SJCRH30 (cell line): ENCODE measurements around the gene SEPHS1. TPM values are rescaled to one million over a fixed set of nuclear protein-coding genes. Genes with fewer than 3 reads are reported as not detected.
"Not testable (repeated sequence)": the region's sequence is repeated elsewhere in the genome, so short reads cannot be mapped to it uniquely, and the experiment has no call there.

Source experiments
- DNase-seq, 2 experiments: peaks; one replicate each; pipeline ENCODE4 v3.0.0-alpha.2; 2015 to 2020
- H3K27ac ChIP-seq: fragments of 250-450 bp; sonication (Bioruptor Pico); 2 replicates; pipeline ENCODE4 v1.5.1; 2020; ENCODE audit warnings: mild to moderate bottlenecking, moderate library complexity
- H3K27me3 ChIP-seq: fragments of 250-450 bp; sonication (Bioruptor Pico); 2 replicates; pipeline ENCODE4 v1.5.1; 2020; ENCODE audit warnings: mild to moderate bottlenecking, moderate library complexity
- H3K36me3 ChIP-seq: fragments of 250-450 bp; sonication (Bioruptor Pico); 2 replicates; pipeline ENCODE4 v1.5.1; 2020; ENCODE audit warnings: mild to moderate bottlenecking, moderate library complexity
- H3K4me1 ChIP-seq: fragments of 250-450 bp; sonication (Bioruptor Pico); 2 replicates; pipeline ENCODE4 v1.5.1; 2020; ENCODE audit warnings: mild to moderate bottlenecking, moderate library complexity
- H3K4me3 ChIP-seq: fragments of 250-450 bp; sonication (Bioruptor Pico); 2 replicates; pipeline ENCODE4 v1.5.1; 2020; ENCODE audit warnings: mild to moderate bottlenecking, moderate library complexity
- H3K9me3 ChIP-seq: fragments of 250-450 bp; sonication (Bioruptor Pico); replicated peaks from 2 replicates; pipeline ENCODE4 v1.5.1; 2020; ENCODE audit warnings: mild to moderate bottlenecking, moderate library complexity
- total RNA-seq: library from RNA; depleted of rRNA; stranded (reverse); fragments of >200 nt; shearing (Covaris generic); gene quantifications from 2 replicates; pipeline ENCODE4 v1.2.3, GENCODE V29; 2014; rRNA removed

The SEPHS1 gene, protein sequence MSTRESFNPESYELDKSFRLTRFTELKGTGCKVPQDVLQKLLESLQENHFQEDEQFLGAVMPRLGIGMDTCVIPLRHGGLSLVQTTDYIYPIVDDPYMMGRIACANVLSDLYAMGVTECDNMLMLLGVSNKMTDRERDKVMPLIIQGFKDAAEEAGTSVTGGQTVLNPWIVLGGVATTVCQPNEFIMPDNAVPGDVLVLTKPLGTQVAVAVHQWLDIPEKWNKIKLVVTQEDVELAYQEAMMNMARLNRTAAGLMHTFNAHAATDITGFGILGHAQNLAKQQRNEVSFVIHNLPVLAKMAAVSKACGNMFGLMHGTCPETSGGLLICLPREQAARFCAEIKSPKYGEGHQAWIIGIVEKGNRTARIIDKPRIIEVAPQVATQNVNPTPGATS
- total RNA-seq = 106 and 109 TPM in 2 replicates

DNA sequence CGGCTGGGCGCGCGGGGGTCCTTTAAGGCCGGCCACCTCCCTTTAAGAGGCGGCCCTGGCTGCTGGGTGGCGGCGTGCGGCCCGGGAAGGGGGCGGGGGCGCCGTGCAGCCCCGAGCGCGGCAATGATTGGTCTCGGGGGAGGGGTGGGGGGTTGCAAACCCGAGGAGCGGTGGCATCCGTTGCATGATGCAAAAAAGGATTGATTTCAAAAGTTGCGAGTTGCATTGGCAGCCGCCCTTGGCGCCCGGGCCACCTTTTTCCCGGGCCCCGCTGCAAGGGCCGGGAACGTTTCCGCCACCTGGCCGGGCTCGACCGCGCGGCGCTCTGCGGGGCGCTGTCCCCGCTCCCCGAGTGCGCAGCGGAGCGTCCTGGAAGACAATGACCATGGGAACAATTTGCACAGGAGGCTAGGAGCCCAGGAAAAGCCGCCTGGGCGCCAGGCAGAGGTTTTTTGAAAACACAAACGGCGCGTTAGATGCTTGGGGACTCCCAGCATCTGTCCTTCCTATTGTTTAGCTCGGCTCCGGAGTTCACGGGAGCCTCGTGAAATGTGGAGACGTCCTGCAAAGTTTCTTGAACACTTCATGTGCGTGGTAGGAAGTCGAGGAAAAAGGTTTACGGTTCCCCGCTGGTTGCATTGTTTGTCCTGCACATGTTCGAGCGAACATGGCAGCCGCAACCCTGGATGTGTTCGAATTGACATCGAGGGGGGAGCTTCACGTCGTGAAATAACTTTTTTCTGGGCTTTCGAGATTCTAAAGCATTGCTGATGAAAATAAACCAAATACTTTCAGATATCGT, at the start of gene SEPHS1:
Gene SEPHS1 (minus strand): TSS at position 78 of the 802 bp plus-strand sequence. CDS start 3,343 bp downstream, outside the sequence.
- peak within 1 kb of the TSS; percentile 94 for H3K27ac ChIP-seq
- H3K4me1 ChIP-seq = peaks cover 8% of the 10 kb centered on the region; the same call in 1 of the 2 replicates
- no peaks in the 10 kb centered on the region for H3K9me3 ChIP-seq
- H3K4me3 ChIP-seq = peak within 1 kb of the TSS; percentile 72
- peaks cover 6% of the 10 kb centered on the region; the same call in 1 of the 2 replicates for H3K36me3 ChIP-seq
- peak; percentile 82 to 83 for DNase-seq
- no peaks in the 10 kb centered on the region for H3K27me3 ChIP-seq

DNA sequence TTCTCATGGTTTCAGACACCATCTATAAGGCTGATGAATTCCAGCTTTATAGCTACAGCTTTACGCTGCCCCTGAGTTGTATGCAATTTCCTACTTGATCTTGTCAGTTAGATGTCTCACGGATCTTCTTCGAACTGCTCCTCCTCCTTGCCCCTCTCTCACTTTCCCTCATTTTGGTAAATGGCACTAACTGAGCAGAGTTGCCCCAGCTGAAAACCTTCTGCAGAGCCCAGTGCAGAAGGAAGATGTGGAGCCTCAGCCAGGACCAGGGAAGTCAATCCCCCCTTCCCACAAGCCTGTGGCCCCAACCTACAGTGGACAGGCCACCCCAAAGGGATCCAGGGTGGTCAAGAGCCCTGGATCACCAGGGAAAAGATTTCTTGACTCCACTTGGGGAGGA, 49.0 kb upstream of the SEPHS1 start:
- H3K27me3 ChIP-seq = no peaks in the 10 kb centered on the region
- no peak for DNase-seq
- H3K27ac ChIP-seq = no peak overlapping the region
- no peaks in the 10 kb centered on the region for H3K36me3 ChIP-seq
- H3K4me3 ChIP-seq = no peak overlapping the region
- no peaks in the 10 kb centered on the region for H3K9me3 ChIP-seq
- no peaks in the 10 kb centered on the region for H3K4me1 ChIP-seq

DNA sequence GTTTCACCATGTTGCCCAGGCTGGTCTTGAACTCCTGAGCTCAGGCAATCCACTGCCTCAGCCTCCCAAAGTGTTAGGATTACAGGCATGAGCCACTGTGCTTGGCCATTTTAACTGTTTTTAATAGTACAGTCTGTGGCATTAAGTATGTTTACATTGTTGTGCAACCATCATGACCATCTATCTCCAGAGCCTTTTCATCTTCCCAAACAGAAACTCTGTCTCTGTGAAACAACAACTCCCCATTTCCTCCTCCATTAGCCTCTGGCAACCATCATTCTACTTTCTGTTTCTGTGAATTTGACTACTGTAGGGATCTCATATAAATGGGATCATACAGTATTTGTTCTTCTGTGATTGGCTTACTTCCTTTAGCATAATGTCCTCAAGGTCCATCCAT, 48.3 kb upstream of the SEPHS1 start:
- Histone ChIP-seq H3K36me3 (no peaks in the 10 kb centered on the region), H3K27me3 (no peaks in the 10 kb centered on the region), H3K9me3 (no peaks in the 10 kb centered on the region), H3K4me1 (no peaks in the 10 kb centered on the region), H3K27ac (no peak overlapping the region), H3K4me3 (no peak overlapping the region)
- DNase-seq = no peak

DNA sequence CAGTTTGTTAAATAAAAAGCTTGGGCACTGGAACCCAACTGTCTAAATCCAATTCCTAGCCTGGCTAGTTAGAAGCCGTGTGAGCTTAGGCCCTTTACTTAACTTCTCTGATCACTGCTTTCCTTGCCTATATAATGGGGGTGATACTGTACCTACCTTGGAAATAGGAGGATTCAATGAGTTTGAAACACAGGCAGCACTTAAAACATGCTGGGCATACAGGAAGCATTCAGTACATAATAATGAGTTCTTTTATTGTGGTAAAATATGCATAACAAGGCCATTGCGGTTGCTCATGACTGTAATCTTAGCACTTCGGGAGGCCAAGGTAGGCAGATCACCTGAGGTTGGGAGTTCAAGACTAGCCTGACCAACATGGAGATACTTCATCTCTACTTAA, 47.4 kb upstream of the SEPHS1 start:
- DNase-seq = no peak
- H3K9me3 ChIP-seq = no peaks in the 10 kb centered on the region
- H3K27me3 ChIP-seq = no peaks in the 10 kb centered on the region
- no peaks in the 10 kb centered on the region for H3K4me1 ChIP-seq
- no peak overlapping the region for H3K27ac ChIP-seq
- H3K36me3 ChIP-seq = no peaks in the 10 kb centered on the region
- H3K4me3 ChIP-seq = no peak overlapping the region

DNA sequence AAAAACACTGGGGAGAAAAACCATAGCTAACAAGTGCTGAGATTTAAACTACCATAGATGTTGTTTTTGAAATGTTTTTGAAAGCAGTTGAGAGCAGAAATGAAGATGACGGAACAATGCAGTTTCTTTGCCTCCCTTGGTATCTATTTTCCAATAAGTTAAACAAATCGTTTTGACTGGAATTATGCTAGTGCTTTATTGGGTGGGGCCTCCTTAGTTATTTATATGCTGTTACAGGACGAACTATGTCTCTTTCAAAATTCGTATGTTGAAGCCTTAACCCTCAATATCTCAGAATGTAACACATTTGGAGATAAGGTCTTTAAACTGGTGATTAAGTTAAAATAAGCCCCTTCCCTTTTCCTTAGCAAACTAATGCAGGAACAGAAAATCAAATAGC, 45.5 kb upstream of the SEPHS1 start:
- H3K9me3 ChIP-seq = no peaks in the 10 kb centered on the region
- no peak overlapping the region for H3K4me3 ChIP-seq
- DNase-seq = no peak
- no peaks in the 10 kb centered on the region for H3K36me3 ChIP-seq
- H3K27ac ChIP-seq = no peak overlapping the region
- no peaks in the 10 kb centered on the region for H3K27me3 ChIP-seq
- H3K4me1 ChIP-seq = no peaks in the 10 kb centered on the region

DNA sequence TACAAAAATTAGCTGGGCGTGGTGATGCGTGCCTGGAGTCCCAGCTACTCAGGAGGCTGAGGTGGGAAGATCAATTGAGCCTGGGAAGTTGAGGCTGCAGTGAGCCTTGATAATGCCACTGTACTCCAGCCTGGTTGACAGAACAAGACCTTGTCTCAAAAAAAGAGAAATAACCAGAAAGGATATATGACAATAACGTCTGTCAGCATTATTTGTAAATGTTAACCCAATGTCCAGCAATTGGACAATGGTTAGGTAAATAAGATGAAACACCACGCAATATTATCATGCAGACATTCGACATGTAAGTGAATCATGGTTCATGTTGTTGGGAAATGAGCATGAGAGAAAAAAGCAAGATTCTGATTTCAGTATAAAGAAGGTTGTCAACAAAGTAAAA, 44.6 kb upstream of the SEPHS1 start:
- H3K4me3 ChIP-seq = no peak overlapping the region
- no peaks in the 10 kb centered on the region for H3K27me3 ChIP-seq
- no peak for DNase-seq
- no peaks in the 10 kb centered on the region for H3K9me3 ChIP-seq
- no peak overlapping the region for H3K27ac ChIP-seq
- no peaks in the 10 kb centered on the region for H3K4me1 ChIP-seq
- H3K36me3 ChIP-seq = no peaks in the 10 kb centered on the region

DNA sequence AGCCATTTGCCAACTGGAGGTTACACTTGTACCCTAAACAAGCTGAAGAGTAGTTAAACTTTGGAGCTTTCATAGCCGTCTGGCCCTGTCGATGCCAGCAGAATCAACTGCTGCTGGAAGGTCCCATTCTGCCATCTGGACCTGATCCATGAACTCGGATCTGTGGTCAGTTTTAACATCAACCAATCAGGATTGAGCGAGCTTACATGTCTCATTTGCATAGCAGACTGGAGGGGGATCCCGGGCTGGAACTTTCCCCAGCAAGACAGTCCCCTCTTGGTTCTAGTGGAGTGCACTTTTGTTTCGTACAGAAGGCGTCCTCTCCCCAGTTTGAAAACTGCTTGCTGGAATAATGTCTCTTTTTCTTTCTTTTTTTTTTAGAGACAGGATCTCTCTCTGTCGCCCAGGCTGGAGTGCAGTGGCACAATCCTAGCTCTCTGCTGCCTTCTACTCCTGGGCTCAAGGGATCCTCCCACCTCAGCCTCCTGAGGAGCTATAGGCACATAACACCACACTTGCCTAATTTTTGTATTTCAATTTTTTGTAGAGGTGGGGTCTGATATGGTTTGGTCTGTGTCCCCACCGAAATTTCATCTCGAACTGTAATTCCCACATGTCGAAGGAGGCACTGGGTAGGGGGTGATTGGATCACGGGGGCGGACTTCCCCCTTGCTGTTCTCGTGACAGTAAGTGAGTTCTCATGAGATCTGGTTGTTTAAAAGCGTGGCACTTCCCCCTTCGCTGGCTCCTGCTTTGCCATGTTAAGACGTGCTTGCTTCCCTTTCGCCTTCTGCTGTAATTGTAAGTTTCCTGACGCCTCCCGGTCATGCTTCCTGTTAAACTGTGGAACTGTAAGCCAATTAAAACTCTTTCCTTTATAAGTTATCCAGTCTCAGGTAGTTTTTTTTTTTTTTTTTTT, 42.8 kb upstream of the SEPHS1 start:
- Histone ChIP-seq H3K9me3 (no peaks in the 10 kb centered on the region), H3K36me3 (no peaks in the 10 kb centered on the region), H3K27ac (no peak overlapping the region), H3K4me1 (no peaks in the 10 kb centered on the region), H3K27me3 (no peaks in the 10 kb centered on the region), H3K4me3 (no peak overlapping the region)
- no peak for DNase-seq

DNA sequence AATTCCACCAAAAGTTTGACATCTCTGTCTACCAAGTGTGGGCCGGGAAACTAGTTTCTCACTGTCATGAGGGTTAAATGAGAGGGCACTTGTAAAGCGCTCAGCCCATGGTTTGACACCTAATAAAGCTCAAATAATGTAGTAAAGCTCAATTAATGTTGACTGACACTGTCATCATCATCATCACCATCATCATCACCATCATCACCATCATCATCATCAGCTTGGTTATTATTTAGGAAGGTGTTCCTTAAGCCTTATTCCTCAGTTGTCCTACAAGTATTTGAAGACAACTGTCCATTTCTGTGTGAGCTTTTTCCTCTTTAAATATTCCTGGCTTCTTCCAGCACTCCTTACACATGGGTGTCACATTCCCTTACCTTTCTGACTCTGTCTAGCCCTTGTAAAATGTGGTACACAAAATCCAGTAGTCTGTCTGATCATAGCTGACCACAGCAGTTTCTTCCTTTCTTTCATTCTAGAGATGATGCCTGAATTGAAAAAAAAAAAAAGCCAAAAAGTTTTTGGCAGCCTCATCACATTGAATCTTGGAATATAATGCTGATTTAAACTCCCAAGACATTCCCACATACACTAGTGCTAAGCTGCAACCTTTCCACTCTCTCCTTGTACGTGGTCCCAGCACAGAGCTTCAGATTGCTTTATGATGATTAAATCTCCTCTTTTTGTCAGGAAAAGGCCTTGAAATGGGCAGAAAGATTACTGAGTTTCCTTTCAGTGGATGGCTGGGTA, 40.6 kb upstream of the SEPHS1 start:
- Histone ChIP-seq H3K4me3 (no peak overlapping the region), H3K9me3 (no peaks in the 10 kb centered on the region), H3K27ac (no peak overlapping the region), H3K4me1 (no peaks in the 10 kb centered on the region), H3K36me3 (no peaks in the 10 kb centered on the region), H3K27me3 (no peaks in the 10 kb centered on the region)
- DNase-seq = no peak

DNA sequence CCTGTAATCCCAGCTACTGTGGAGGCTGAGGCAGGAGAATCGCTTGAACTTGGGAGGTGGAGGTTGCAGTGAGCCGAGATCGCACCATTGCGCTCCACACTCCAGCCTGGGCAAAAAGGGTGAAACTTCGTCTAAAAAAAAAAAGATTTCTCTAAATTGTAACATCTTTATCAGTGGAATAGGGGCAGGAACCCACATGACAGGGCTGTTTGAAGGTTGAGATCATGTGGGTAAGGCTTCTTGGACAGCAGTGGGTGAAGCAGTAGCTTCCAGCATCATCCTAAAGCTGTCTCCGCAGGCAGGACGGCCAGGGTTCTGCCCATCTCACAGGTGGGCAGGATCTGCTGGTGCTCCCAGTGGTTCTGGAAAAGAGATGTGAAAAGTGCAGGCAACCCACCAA, 37.9 kb upstream of the SEPHS1 start:
- DNase-seq = no peak
- H3K4me3 ChIP-seq = no peak overlapping the region
- H3K27me3 ChIP-seq = no peaks in the 10 kb centered on the region
- no peak overlapping the region for H3K27ac ChIP-seq
- no peaks in the 10 kb centered on the region for H3K36me3 ChIP-seq
- no peaks in the 10 kb centered on the region for H3K4me1 ChIP-seq
- H3K9me3 ChIP-seq = no peaks in the 10 kb centered on the region

DNA sequence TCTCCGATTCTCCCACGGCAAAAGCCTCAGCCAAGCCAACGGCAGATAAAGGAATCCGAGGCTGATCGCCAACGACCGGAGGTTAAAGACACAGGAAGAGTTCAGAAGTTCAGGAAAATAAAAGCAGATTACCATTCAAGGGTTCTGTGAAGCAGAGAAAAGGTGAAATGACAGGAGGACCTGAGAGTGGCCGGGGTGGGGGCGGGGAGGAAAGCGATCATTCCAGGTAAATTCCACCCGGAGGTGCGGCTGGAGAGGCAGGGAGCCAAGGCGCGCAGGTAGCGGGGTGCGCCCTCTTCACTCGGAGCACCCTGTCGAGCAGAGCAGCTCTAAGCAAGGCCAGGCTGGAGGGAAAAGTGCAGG, 35.3 kb upstream of the SEPHS1 start:
- H3K36me3 ChIP-seq = no peaks in the 10 kb centered on the region
- H3K27ac ChIP-seq = no peak overlapping the region
- DNase-seq = no peak
- no peak overlapping the region for H3K4me3 ChIP-seq
- no peaks in the 10 kb centered on the region for H3K4me1 ChIP-seq
- no peaks in the 10 kb centered on the region for H3K9me3 ChIP-seq
- H3K27me3 ChIP-seq = no peaks in the 10 kb centered on the region

DNA sequence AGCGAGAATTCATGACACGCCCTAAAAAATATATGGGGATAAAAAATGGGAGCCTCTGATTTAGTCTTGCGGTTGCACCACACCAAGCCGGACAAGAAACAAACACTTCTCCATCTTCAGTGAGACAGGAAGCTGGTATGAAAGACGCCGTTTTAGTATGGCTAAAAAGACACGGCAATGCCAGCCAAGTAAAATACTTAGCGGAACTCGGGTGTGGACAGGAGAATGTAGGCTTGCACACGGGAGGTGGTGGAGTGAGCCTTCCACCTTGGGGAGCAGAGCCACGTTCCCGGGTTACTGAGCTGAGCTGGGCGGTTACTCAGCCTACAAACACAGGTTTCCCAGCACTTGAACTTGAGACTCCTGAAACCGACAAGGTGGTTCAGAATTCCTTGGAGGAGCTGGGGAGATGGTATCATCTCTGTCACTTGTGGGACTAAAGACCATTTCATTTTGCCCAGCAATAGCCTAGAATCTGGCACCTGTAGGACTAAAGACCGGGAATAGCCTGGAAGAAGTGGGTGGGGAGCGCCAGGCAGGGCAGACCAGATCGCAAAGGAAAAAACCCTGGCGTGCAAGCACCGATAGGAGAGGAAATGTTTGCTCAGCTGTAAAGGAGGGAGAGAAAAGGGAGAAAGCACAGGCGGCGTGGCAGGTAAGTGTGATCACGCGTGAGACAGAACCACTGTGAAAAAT, 34.8 kb upstream of the SEPHS1 start:
- H3K4me3 ChIP-seq = no peak overlapping the region
- H3K27me3 ChIP-seq = no peaks in the 10 kb centered on the region
- H3K27ac ChIP-seq = no peak overlapping the region
- H3K9me3 ChIP-seq = no peaks in the 10 kb centered on the region
- DNase-seq = no peak
- H3K4me1 ChIP-seq = no peaks in the 10 kb centered on the region
- H3K36me3 ChIP-seq = no peaks in the 10 kb centered on the region

DNA sequence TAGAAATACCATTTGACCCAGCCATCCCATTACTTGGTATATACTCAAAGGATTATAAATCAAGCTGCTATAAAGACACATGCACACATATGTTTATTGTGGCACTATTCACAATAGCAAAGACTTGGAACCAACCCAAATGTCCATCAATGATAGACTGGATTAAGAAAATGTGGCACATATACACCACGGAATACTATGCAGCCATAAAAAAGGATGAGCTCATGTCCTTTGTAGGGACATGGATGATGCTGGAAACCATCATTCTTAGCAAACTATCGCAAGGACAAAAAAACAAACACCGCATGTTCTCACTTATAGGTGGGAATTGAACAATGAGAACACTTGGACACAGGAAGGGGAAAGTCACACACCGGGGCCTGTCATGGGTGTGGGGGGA, 31.0 kb upstream of the SEPHS1 start:
- not testable (repeated sequence) for H3K27ac ChIP-seq, DNase-seq, H3K4me3 ChIP-seq, H3K27me3 ChIP-seq, H3K4me1 ChIP-seq, H3K9me3 ChIP-seq, H3K36me3 ChIP-seq

DNA sequence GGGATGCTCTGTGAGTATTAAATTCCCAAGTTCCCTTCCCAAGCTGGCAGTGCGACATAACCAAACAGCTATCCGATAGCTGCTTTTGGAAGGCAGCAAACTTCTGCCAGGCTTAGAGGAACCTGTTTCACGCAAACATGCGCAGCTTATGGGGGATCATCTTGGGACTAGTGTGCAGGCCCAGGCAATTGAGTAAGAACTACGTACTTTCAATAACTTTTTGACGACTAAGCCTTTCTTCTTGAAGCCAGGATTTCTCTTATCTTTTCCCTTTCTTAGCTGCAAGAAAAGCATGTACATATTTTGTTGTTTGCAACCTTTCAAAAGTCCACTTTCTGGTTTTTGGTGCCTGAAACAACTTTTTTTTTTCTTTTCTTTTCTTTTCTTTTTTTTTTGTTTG, 28.7 kb upstream of the SEPHS1 start:
- no peak overlapping the region for H3K4me3 ChIP-seq

DNA sequence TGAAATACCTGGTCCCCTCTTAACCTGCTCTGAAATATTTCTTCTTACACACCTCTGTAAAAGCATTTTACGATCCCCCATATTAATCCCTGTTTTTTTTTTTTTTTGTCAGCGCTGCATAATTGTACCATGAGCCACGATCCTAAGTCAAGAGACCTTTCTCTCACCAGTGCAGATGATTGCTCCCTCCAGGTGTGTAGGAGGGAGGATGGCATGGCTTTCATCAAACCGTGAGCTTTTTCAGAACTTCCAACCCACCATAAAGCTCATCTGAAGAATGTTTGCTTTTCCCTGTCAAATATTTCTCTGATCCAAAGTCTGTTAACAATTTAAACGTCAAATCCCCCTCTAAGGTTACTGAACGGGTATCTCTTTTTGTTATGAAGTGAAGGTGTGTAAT, 28.2 kb upstream of the SEPHS1 start:
- DNase-seq = no peak
- no peaks in the 10 kb centered on the region for H3K36me3 ChIP-seq
- H3K4me3 ChIP-seq = no peak overlapping the region
- H3K9me3 ChIP-seq = no peaks in the 10 kb centered on the region
- no peak overlapping the region for H3K27ac ChIP-seq
- no peaks in the 10 kb centered on the region for H3K4me1 ChIP-seq
- H3K27me3 ChIP-seq = no peaks in the 10 kb centered on the region

More for the DNA sequence above, 28.7 kb upstream of the SEPHS1 start:
- Histone ChIP-seq H3K36me3 (no peaks in the 10 kb centered on the region), H3K27me3 (no peaks in the 10 kb centered on the region), H3K9me3 (no peaks in the 10 kb centered on the region), H3K4me1 (no peaks in the 10 kb centered on the region), H3K27ac (no peak overlapping the region)
- DNase-seq = no peak
